Esophagus squamous epithelium (tissue), 5 donors: Measurements from ENCODE around the gene DHX8. TPM values are rescaled to one million over a fixed set of nuclear protein-coding genes. Genes with fewer than 3 reads are reported as not detected.

Experiments used
- DNase-seq: peaks from one replicate; lab custom pipeline; 2025; lab: John Stamatoyannopoulos, UW
- H3K27ac ChIP-seq, 4 donors: fragments of 200-600 bp; sonication (generic); one replicate each; pipeline ENCODE4 v1.5.1; 2016 to 2019; ENCODE audit warnings: mild to moderate bottlenecking in 1 of 4
- H3K27me3 ChIP-seq, 4 donors: fragments of 200-600 bp; sonication (generic); 1 replicate in 3 of 4; 2 replicates in 1 of 4; pipeline versions ENCODE4 v1.5.1 to v1.6.0; 2017 to 2021; ENCODE audit warnings: antibody characterized with exemption in 1 of 4
- H3K36me3 ChIP-seq, 3 donors: fragments of 200-600 bp; sonication (generic); one replicate each; pipeline ENCODE4 v1.5.1; 2016 to 2019
- H3K4me1 ChIP-seq, 3 donors: fragments of 200-600 bp; sonication (generic); one replicate each; pipeline ENCODE4 v1.5.1; 2017 to 2019
- H3K4me3 ChIP-seq, 4 donors: fragments of 200-600 bp; sonication (generic); 1 replicate in 3 of 4; 2 replicates in 1 of 4; pipeline ENCODE4 v1.5.1; 2016 to 2019; ENCODE audit warnings: mild to moderate bottlenecking in 2 of 4, moderate library complexity in 1 of 4
- H3K9me3 ChIP-seq, 3 donors: fragments of 200-600 bp; sonication (generic); one replicate each; pipeline ENCODE4 v1.5.1; 2016 to 2019
- CTCF ChIP-seq, 6 experiments: fragments of 450-650 bp in 4 of 6; fragments of 200-600 bp in 2 of 6; sonication (generic) in 2 of 6; IDR thresholded peaks; one replicate each; pipeline ENCODE4 v1.5.1; 2016 to 2019; ENCODE audit warnings: antibody characterized with exemption in 6 of 6, mild to moderate bottlenecking in 4 of 6, moderate library complexity in 4 of 6
- POLR2A ChIP-seq, 4 donors: fragments of 450-650 bp; IDR thresholded peaks; one replicate each; pipeline ENCODE4 v1.6.1; 2017; ENCODE audit warnings: antibody characterized with exemption in 4 of 4, mild to moderate bottlenecking in 4 of 4, moderate library complexity in 3 of 4
- WGBS, 2 donors: methylation state at CpG; one replicate each; pipeline ENCODE4 v1.1.5; 2018; 5-methylcytosine and 5-hydroxymethylcytosine counted together
- intact Hi-C: fragments of 100-400 bp; cut with DNase I; formaldehyde crosslinking; loops from one replicate; pipeline ENCODE4 v1.15.0; 2022
- total RNA-seq, 4 donors: library from RNA; depleted of rRNA; stranded (reverse); fragments of >200 nt; gene quantifications; one replicate each; pipeline ENCODE4 v1.1.0, GENCODE V29; 2016
- donor health status: DM: yes; HTN: yes; CAD: no.

DHX8 gene
- total RNA-seq, 4 donors from 2014 or later, result 28.1 to 32.3 (median 31.0) TPM

DNA sequence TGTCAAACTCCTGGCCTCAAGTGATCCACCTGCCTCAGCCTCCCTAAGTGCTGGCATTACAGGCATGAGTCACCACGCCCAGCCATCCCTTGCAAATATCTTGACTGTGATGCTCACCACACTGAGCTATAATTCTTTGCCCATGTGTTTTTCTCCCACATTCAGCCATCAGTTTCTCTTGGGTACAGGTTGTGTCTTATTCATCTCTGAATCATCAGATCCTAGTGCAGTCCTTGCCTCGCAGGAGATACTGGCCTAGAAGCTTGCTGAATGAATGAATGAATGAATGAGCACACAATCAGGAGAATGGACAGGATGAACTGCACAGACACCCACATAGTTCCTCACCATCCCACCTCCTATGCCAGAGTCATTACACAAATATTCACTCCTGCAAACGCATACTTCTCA lies 86.7 kb downstream of the DHX8 start:
- H3K27ac ChIP-seq, result no peak overlapping the region
- 64 to 84% methylated on average over 3 of the region's 3 CpGs for WGBS, 2 donors
- no peaks in the 10 kb centered on the region for H3K9me3 ChIP-seq
- no peaks in the 10 kb centered on the region for H3K27me3 ChIP-seq
- H3K4me1 ChIP-seq, result peaks cover 0 to 3% (median 0%) of the 10 kb centered on the region in 3 donors
- H3K4me3 ChIP-seq, result no peak overlapping the region
- intact Hi-C loops, result no loop called here
- DNase-seq, result no peak
- no peak for TF ChIP-seq POLR2A (IDR thresholded peaks at IDR 0.05)
- no peak for TF ChIP-seq CTCF (IDR thresholded peaks at IDR 0.05)
- H3K36me3 ChIP-seq, result no peaks in the 10 kb centered on the region

DNA sequence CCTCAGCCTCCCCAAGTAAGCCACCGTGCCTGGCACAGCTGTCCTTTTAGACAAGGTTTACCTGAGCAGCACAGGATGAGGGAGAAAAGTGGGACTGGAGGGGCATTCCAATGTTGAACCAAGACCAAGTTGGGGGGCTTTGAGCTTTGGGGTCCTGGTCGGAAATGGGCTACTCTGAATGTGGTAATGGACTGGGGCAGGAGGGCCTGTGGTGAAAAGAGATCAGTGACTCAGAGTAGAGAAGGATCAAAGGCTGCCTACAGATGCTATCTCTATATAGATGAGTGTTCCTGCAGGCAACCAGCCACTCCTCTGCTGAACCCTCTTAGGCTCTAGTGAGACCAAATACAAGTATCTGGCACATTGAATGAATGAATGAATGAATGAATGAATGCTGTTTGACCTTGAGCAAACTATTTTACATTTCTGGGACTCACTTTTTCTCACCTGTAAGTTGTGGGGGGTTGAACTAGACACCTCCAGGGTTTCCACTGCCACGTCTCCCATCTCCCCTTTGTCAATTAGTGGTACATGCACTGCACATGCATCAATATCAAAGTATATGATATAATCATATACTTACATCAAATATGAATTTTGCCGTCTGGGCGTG lies 88.7 kb downstream of the DHX8 start:
- Histone ChIP-seq H3K4me1 (peaks cover 0 to 4% (median 0%) of the 10 kb centered on the region in 3 donors), H3K27ac (no peak overlapping the region), H3K27me3 (no peaks in the 10 kb centered on the region), H3K4me3 (no peak overlapping the region), H3K9me3 (no peaks in the 10 kb centered on the region), H3K36me3 (no peaks in the 10 kb centered on the region)
- 50 to 85% methylated on average over 3 to 5 of the region's 5 CpGs for WGBS, 2 donors
- intact Hi-C loops, result no loop called here
- TF ChIP-seq CTCF (IDR thresholded peaks at IDR 0.05) (no peak), POLR2A (IDR thresholded peaks at IDR 0.05) (no peak)
- DNase-seq, result no peak

DNA sequence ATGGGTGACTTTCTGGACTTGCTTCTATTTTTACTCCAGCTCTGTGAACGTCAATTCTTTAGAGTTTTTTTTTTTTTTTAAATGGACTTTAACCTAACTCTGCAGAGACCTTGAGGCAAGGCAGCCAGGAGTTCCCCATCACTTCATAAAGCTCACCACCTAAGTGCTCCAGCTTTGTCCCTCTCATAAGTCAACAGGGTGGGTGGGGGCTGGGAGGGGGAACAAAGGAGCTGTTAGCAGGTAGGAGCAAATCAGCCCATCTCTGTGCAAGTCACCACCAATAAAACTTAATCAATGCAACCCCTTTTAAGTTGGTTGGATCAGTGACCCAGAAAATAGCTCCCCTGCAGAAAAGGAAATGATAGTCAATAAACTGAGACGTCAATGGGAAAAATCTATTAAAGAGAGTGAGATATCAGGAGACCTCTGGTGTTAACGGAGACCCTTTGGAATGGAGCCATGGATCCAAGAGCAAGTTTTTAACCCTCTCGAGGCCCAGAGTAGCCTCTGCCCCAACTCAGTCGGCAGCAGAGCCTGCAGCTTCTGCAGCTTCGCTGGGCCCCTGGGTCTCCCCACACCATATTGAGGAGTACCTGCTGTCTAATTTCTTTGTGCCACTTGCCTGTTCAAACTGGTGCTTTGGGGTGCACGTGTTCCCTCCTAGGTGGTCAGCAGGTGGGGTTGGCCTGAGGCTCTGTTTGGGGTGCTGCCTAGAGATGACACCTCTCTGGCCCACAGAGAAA lies 90.0 kb downstream of the DHX8 start:
- no peak for DNase-seq
- 33 to 62% methylated on average over 6 of the region's 7 CpGs for WGBS, 2 donors
- Histone ChIP-seq H3K4me1 (peaks cover under 1 to 17% (median 5%) of the 10 kb centered on the region in 3 donors), H3K27ac (no peak overlapping the region), H3K27me3 (no peaks in the 10 kb centered on the region), H3K36me3 (no peaks in the 10 kb centered on the region), H3K4me3 (no peak overlapping the region), H3K9me3 (no peaks in the 10 kb centered on the region)
- TF ChIP-seq POLR2A (IDR thresholded peaks at IDR 0.05) (no peak), CTCF (IDR thresholded peaks at IDR 0.05) (no peak)
- intact Hi-C loops, result loop anchor here (2.0 kb wide), 1 partner anchor 103 kb away; no protein-coding TSS in a partner anchor

- Histone ChIP-seq H3K4me3 (no peak overlapping the region), H3K9me3 (no peaks in the 10 kb centered on the region), H3K27ac (no peak overlapping the region), H3K27me3 (no peaks in the 10 kb centered on the region), H3K4me1 (peaks cover 5 to 23% (median 11%) of the 10 kb centered on the region in 3 donors), H3K36me3 (no peaks in the 10 kb centered on the region)
- no peak for DNase-seq
- WGBS, 2 donors, result 79% methylated on average over 12 of the region's 13 CpGs
- intact Hi-C loops, result loop anchor here (2.0 kb wide), 1 partner anchor 102 kb away; no protein-coding TSS in a partner anchor
- TF ChIP-seq POLR2A (IDR thresholded peaks at IDR 0.05) (no peak), CTCF (IDR thresholded peaks at IDR 0.05) (no peak)
These were observed 90.6 kb downstream of the DHX8 start for GRCh38 chr17:43574348-43574747.

- intact Hi-C loops, result loop anchor here (2.0 kb wide), 1 partner anchor 102 kb away; no protein-coding TSS in a partner anchor
- H3K4me3 ChIP-seq, result no peak overlapping the region
- no peak for DNase-seq
- 34 to 49% methylated on average over 5 of the region's 5 CpGs for WGBS, 2 donors
- H3K9me3 ChIP-seq, result no peaks in the 10 kb centered on the region
- no peak for TF ChIP-seq POLR2A (IDR thresholded peaks at IDR 0.05)
- TF ChIP-seq CTCF (IDR thresholded peaks at IDR 0.05), result no peak
- peaks cover 5 to 26% (median 13%) of the 10 kb centered on the region in 3 donors for H3K4me1 ChIP-seq
- no peaks in the 10 kb centered on the region for H3K27me3 ChIP-seq
- no peaks in the 10 kb centered on the region for H3K36me3 ChIP-seq
- H3K27ac ChIP-seq, result no peak overlapping the region
These were observed 91.2 kb downstream of the DHX8 start for GRCh38 chr17:43574896-43575525.
